ENCODE measurements around the gene AGMO. TPM values are rescaled to one million over a fixed set of nuclear protein-coding genes. Genes with fewer than 3 reads are reported as not detected.

AGMO gene
- total RNA-seq, 1 experiment from 2014 or later = 0.77 TPM

DNA sequence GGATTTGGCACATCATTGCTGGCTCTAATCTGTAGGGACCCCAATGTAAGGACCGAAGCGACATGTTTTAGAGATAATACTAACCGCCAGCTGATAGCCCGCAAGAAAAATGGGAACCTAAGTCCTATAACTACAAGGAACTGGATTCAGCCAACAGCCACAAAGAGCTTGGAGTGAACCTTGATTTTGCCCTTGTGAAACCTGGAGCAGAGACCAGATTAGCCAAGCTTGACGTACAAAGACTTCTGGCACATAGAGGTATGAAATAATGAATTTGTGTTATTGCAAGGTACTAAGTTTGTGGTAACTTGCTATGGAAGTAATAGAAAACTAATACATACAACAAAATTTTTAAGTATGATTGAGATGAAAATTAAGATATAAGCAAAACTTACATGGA lies 246.9 kb downstream of the AGMO start (continued):
- no peak for TF ChIP-seq FOXP1 (CRISPR knock-in tag; IDR thresholded peaks at IDR 0.05; ENCODE audit: borderline replicate concordance)
- no peak for TF ChIP-seq EMX1 (CRISPR knock-in tag; IDR thresholded peaks at IDR 0.05)
- TF ChIP-seq USF1 (CRISPR knock-in tag; IDR thresholded peaks at IDR 0.05) = no peak
- no peak for TF ChIP-seq GRHL2 (CRISPR knock-in tag; IDR thresholded peaks at IDR 0.05; ENCODE audit: insufficient replicate concordance, severe bottlenecking)
- no peak for TF ChIP-seq FOXK1 (CRISPR knock-in tag; IDR thresholded peaks at IDR 0.05)
- TF ChIP-seq CREM (CRISPR knock-in tag; IDR thresholded peaks at IDR 0.05) = no peak
- no peak for TF ChIP-seq HMGA2 (CRISPR knock-in tag; IDR thresholded peaks at IDR 0.05)
- TF ChIP-seq NR3C1 (CRISPR knock-in tag; conservative IDR thresholded peaks at IDR 0.05; ENCODE audit: low read depth) = no peak
- no peak for TF ChIP-seq CBFB (CRISPR knock-in tag; IDR thresholded peaks at IDR 0.05; ENCODE audit: low read depth)
- no peak for TF ChIP-seq ZNF219 (CRISPR knock-in tag; IDR thresholded peaks at IDR 0.05; ENCODE audit: borderline replicate concordance)
- TF ChIP-seq ZNF416 (CRISPR knock-in tag; IDR thresholded peaks at IDR 0.05) = no peak

GRCh38 chr7:15313361-15313760 lies 248.5 kb downstream of the AGMO start:
- peaks cover 4% of the 10 kb centered on the region for H3K9me3 Mint-ChIP-seq
- H3K27me3 Mint-ChIP-seq (ENCODE audit: low read depth) = no peaks in the 10 kb centered on the region

DNA sequence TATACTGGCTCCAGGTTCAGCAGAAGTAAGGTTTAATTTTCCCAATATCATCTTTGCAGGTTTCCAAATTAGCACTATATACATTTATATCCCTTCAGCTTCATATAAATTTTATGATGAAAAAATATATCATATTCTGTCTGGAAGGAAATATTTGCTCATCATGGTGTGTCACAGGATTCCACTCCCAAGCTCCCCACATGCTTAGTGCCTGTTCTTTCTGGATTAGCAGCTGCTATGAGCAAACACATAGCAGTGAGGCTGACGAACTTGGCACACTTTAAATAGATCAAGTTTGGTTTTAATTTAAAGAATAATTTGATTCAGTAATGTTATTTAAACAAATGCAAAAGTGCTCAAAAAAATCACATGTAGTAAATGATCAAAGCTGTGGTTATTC lies 251.9 kb downstream of the AGMO start:
- H3K27ac Mint-ChIP-seq = no peak overlapping the region
- H3K36me3 Mint-ChIP-seq = 0 out of 2 replicates have a peak, but pooled peaks cover 2% of the 10 kb centered on the region
- no peak for ATAC-seq
- TF ChIP-seq TP53 (CRISPR knock-in tag; IDR thresholded peaks at IDR 0.05) = no peak
- TF ChIP-seq SOX15 (CRISPR knock-in tag; IDR thresholded peaks at IDR 0.05) = no peak
- no peak for TF ChIP-seq RORB (CRISPR knock-in tag; IDR thresholded peaks at IDR 0.05)
- no peak for TF ChIP-seq ATF6 (CRISPR knock-in tag; IDR thresholded peaks at IDR 0.05)
- TF ChIP-seq ZNF423 (CRISPR knock-in tag; IDR thresholded peaks at IDR 0.05) = no peak
- CTCF ChIA-PET = interaction anchor here (1.0 kb wide), 1 partner anchor 30 kb away, joined by 3 read pairs; no protein-coding TSS in a partner anchor
- no peak overlapping the region for H3K4me3 Mint-ChIP-seq
- H3K9me3 Mint-ChIP-seq = peaks cover 4% of the 10 kb centered on the region
- POLR2A ChIA-PET = no interaction called here
- DNase-seq (ENCODE audit: low spot score) = no peak
- no peaks in the 10 kb centered on the region for H3K27me3 Mint-ChIP-seq (ENCODE audit: low read depth)
- H3K4me1 Mint-ChIP-seq = no peaks in the 10 kb centered on the region

More at GRCh38 chr7:15313361-15313760, 248.5 kb downstream of the AGMO start:
- ChIA-PET POLR2A (no interaction called here), CTCF (no interaction called here)
- no peak for ATAC-seq
- no peak overlapping the region for H3K4me3 Mint-ChIP-seq
- no peak for DNase-seq (ENCODE audit: low spot score)
- TF ChIP-seq, protein P1, sequence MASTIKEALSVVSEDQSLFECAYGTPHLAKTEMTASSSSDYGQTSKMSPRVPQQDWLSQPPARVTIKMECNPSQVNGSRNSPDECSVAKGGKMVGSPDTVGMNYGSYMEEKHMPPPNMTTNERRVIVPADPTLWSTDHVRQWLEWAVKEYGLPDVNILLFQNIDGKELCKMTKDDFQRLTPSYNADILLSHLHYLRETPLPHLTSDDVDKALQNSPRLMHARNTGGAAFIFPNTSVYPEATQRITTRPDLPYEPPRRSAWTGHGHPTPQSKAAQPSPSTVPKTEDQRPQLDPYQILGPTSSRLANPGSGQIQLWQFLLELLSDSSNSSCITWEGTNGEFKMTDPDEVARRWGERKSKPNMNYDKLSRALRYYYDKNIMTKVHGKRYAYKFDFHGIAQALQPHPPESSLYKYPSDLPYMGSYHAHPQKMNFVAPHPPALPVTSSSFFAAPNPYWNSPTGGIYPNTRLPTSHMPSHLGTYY (CRISPR knock-in tag; IDR thresholded peaks at IDR 0.05) = no peak
- no peaks in the 10 kb centered on the region for H3K4me1 Mint-ChIP-seq
- H3K27ac Mint-ChIP-seq = no peak overlapping the region
- H3K36me3 Mint-ChIP-seq = 0 out of 2 replicates have a peak, but pooled peaks cover 2% of the 10 kb centered on the region

DNA sequence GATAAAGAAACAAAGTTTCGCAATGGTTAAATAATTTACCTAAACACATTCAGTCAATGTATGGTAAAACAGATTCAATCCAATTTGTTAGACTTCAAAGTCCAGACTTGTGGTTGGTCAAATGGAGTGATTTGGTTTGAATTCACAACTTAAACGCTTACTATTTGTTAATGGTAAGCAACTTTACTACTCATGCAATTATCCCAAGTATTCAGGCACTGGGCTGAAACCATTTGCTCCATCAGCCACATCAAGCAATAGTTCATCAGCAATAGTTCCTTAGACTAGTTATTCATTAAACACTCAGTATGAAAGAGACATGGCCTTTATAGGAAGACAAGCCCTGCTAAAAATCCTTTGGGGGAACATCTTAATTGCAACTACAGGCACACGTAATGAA lies 253.0 kb downstream of the AGMO start:
- Mint-ChIP-seq H3K4me1 (no peaks in the 10 kb centered on the region), H3K9me3 (peaks cover 4% of the 10 kb centered on the region), H3K4me3 (no peak overlapping the region), H3K36me3 (0 out of 2 replicates have a peak, but pooled peaks cover 2% of the 10 kb centered on the region), H3K27me3 (ENCODE audit: low read depth) (no peaks in the 10 kb centered on the region), H3K27ac (no peak overlapping the region)
- ChIA-PET POLR2A (no interaction called here), CTCF (no interaction called here)
- ATAC-seq = no peak
- no peak for DNase-seq (ENCODE audit: low spot score)
- TF ChIP-seq, protein P2, sequence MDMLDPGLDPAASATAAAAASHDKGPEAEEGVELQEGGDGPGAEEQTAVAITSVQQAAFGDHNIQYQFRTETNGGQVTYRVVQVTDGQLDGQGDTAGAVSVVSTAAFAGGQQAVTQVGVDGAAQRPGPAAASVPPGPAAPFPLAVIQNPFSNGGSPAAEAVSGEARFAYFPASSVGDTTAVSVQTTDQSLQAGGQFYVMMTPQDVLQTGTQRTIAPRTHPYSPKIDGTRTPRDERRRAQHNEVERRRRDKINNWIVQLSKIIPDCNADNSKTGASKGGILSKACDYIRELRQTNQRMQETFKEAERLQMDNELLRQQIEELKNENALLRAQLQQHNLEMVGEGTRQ (CRISPR knock-in tag; IDR thresholded peaks at IDR 0.05) = no peak
- TF ChIP-seq ZNF671 (CRISPR knock-in tag; IDR thresholded peaks at IDR 0.05) = no peak
- TF ChIP-seq ZNF219 (CRISPR knock-in tag; IDR thresholded peaks at IDR 0.05; ENCODE audit: borderline replicate concordance) = no peak
- TF ChIP-seq RELA (CRISPR knock-in tag; IDR thresholded peaks at IDR 0.05; ENCODE audit: borderline replicate concordance) = no peak
- TF ChIP-seq ZNF263 (CRISPR knock-in tag; IDR thresholded peaks at IDR 0.05; ENCODE audit: low read depth) = no peak
- TF ChIP-seq ZNF396 (CRISPR knock-in tag; IDR thresholded peaks at IDR 0.05; ENCODE audit: borderline replicate concordance) = no peak
- TF ChIP-seq FOXP4 (CRISPR knock-in tag; IDR thresholded peaks at IDR 0.05) = no peak
- TF ChIP-seq ATF1 (CRISPR knock-in tag; IDR thresholded peaks at IDR 0.05) = no peak
- no peak for TF ChIP-seq E2F5 (CRISPR knock-in tag; IDR thresholded peaks at IDR 0.05)
- no peak for TF ChIP-seq SOX15 (CRISPR knock-in tag; IDR thresholded peaks at IDR 0.05)
- no peak for TF ChIP-seq ZNF138 (CRISPR knock-in tag; conservative IDR thresholded peaks at IDR 0.05)
